Liver (tissue), 9 donors: ENCODE results near the gene RAPSN. TPM values are rescaled to one million over a fixed set of nuclear protein-coding genes. Genes with fewer than 3 reads are reported as not detected.

Experiments
- DNase-seq: peaks from one replicate; pipeline ENCODE4 v3.0.0-alpha.2; 2017; ENCODE audit warnings: low spot score
- H3K27ac ChIP-seq, 2 donors: one replicate each; pipeline ENCODE4 v1.7.0; 2013; ENCODE audit warnings: inconsistent platforms in 2 of 2, low read length in 2 of 2, control low read depth in 1 of 2, low read depth in 1 of 2, mild to moderate bottlenecking in 1 of 2
- H3K27me3 ChIP-seq, 4 donors: one replicate each; pipeline versions ENCODE4 v1.6.1 to v1.7.0; 2013; ENCODE audit warnings: low read length in 3 of 4, inconsistent platforms in 1 of 4, mild to moderate bottlenecking in 1 of 4, moderate library complexity in 1 of 4; ENCODE audit not compliant: control insufficient read depth in 4 of 4, insufficient read depth in 4 of 4
- H3K36me3 ChIP-seq, 4 donors: one replicate each; pipeline versions ENCODE4 v1.6.1 to v1.7.0; 2013; ENCODE audit warnings: low read length in 3 of 4, mild to moderate bottlenecking in 3 of 4, low read depth in 1 of 4, moderate library complexity in 1 of 4; ENCODE audit not compliant: control insufficient read depth in 4 of 4, insufficient read depth in 3 of 4
- H3K4me1 ChIP-seq, 4 donors: one replicate each; pipeline versions ENCODE4 v1.6.1 to v1.7.0; 2013; ENCODE audit warnings: low read length in 3 of 4, mild to moderate bottlenecking in 3 of 4, moderate library complexity in 1 of 4; ENCODE audit not compliant: control insufficient read depth in 4 of 4, insufficient read depth in 4 of 4
- H3K4me3 ChIP-seq, 3 donors: one replicate each; pipeline versions ENCODE4 v1.6.1 to v1.7.0; 2013; ENCODE audit warnings: low read length in 3 of 3, control low read depth in 1 of 3, low read depth in 1 of 3, mild to moderate bottlenecking in 1 of 3
- H3K9ac ChIP-seq, 2 donors: one replicate each; pipeline ENCODE4 v1.7.0; 2013; ENCODE audit warnings: low read length in 2 of 2, mild to moderate bottlenecking in 2 of 2, moderate library complexity in 2 of 2, control low read depth in 1 of 2, low read depth in 1 of 2
- H3K9me3 ChIP-seq, 4 donors: one replicate each; pipeline versions ENCODE4 v1.6.1 to v1.7.0; 2013; ENCODE audit warnings: low read length in 3 of 4; ENCODE audit not compliant: control insufficient read depth in 4 of 4
- EGR1 ChIP-seq, 2 donors: IDR thresholded peaks; 2 replicates each; pipeline ENCODE4 v1.6.1; 2016 to 2018; ENCODE audit warnings: antibody characterized with exemption in 2 of 2, low read depth in 2 of 2
- FOXA2 ChIP-seq: IDR thresholded peaks from 2 replicates; pipeline ENCODE4 v1.6.1; 2016; ENCODE audit warnings: antibody characterized with exemption
- GABPA ChIP-seq, 2 donors: IDR thresholded peaks in 1 of 2; conservative IDR thresholded peaks in 1 of 2; 2 replicates each; pipeline ENCODE4 v1.6.1; 2016; ENCODE audit warnings: antibody characterized with exemption in 2 of 2, mild to moderate bottlenecking in 1 of 2, moderate library complexity in 1 of 2
- HNF4A ChIP-seq, 2 donors: conservative IDR thresholded peaks; 2 replicates each; pipeline ENCODE4 v1.6.1; 2016; ENCODE audit warnings: antibody characterized with exemption in 2 of 2, mild to moderate bottlenecking in 2 of 2
- HNF4G ChIP-seq: IDR thresholded peaks from 2 replicates; pipeline ENCODE4 v1.6.1; 2016; ENCODE audit warnings: antibody characterized with exemption
- JUND ChIP-seq, 2 donors: IDR thresholded peaks; 2 replicates each; pipeline ENCODE4 v1.6.1; 2016; ENCODE audit warnings: antibody characterized with exemption in 2 of 2
- NR2F2 ChIP-seq: IDR thresholded peaks from 2 replicates; pipeline ENCODE4 v1.6.1; 2016; ENCODE audit warnings: antibody characterized with exemption
- RAD21 ChIP-seq, 2 donors: IDR thresholded peaks; 2 replicates each; pipeline ENCODE4 v1.6.1; 2016; ENCODE audit warnings: antibody characterized with exemption in 2 of 2, mild to moderate bottlenecking in 2 of 2
- RXRA ChIP-seq, 2 donors: IDR thresholded peaks; 2 replicates each; pipeline ENCODE4 v1.6.1; 2017 to 2018; ENCODE audit warnings: antibody characterized with exemption in 2 of 2, mild to moderate bottlenecking in 1 of 2
- TAF1 ChIP-seq: conservative IDR thresholded peaks from 2 replicates; pipeline ENCODE4 v1.6.1; 2016; ENCODE audit warnings: antibody characterized with exemption, mild to moderate bottlenecking
- YY1 ChIP-seq: IDR thresholded peaks from 2 replicates; pipeline ENCODE4 v1.6.1; 2016; ENCODE audit warnings: antibody characterized with exemption, mild to moderate bottlenecking
- WGBS: extraction: QIAGEN DNeasy Blood & Tissue Kit; methylation state at CpG from one replicate; pipeline ENCODE4 v1.1.7; 2013; 5-methylcytosine and 5-hydroxymethylcytosine counted together
- polyA plus RNA-seq, 2 donors: library from polyadenylated mRNA; stranded (reverse) in 1 of 2; unstranded in 1 of 2; fragments of 200-250 nt in 1 of 2; fragments of >200 nt in 1 of 2; fragmentation: Nextera tagmentation in 1 of 2; extraction: Ambion mirVana in 1 of 2; gene quantifications; one replicate each; pipeline versions ENCODE4 v1.2.1 to v1.2.3, GENCODE V29; 2013 to 2015
- total RNA-seq, 2 donors: library from RNA; depleted of rRNA; stranded (reverse); fragments of >200 nt; gene quantifications; one replicate each; pipeline ENCODE4 v1.2.3, GENCODE V29; 2014
- TF ChIP-seq, protein P1 (sequence below): IDR thresholded peaks from 2 replicates; pipeline ENCODE4 v1.6.1; 2016; ENCODE audit warnings: antibody characterized with exemption
- TF ChIP-seq, protein P2 (sequence below): IDR thresholded peaks from 2 replicates; pipeline ENCODE4 v1.6.1; 2016; ENCODE audit warnings: antibody characterized with exemption, mild to moderate bottlenecking
- TF ChIP-seq, protein P3 (sequence below): IDR thresholded peaks from 2 replicates; pipeline ENCODE4 v1.6.1; 2016; ENCODE audit warnings: antibody characterized with exemption
- TF ChIP-seq, protein P4 (sequence below): IDR thresholded peaks from 2 replicates; pipeline ENCODE4 v1.6.1; 2016; ENCODE audit warnings: antibody characterized with exemption
- donor health status: healthy.
- donor health status: healthy.
- donor health status: healthy.
- donor health status: healthy.
- donor health status: healthy.

The RAPSN gene
- total and polyA plus RNA-seq, 4 donors, result 0.12 to 0.59 (median 0.28) TPM; not detected in 1

DNA sequence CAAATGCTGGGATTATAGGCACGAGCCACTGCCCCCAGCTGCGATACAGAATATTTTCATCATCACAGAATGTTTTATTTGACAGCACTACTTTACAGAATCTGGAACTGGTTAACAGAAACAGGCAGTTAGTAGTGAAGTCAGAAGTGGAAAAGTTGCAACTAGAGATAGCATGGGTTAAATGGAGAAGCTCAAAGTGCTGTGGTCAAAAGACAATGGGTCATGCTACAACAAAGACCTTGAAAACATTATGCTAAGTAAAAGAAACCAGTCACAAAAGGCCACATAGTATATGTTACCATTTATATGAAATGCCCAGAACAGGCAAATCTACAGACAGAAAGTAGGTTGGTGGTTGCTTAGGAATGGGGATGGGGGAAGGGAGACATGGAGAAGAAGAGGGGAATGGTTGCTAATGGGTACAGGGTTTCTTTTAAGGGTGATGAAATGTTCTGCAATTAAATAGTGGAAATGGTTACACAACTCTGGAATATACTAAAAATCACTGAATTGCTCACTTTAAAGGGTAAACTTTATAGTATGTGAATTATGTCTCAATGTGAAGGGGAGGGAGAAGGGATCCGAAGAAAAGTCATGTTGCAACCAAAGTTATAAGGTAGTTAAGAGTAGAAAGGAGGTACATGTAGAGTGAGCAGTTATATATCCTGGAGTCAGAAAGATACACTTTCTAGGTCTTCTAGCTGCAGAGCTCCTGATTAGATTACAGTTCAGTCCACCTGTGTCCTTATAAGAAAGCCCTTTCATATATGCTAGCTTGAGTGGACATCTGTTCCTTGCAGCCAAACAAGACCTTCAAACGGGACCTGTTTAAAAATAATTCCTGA is 46.3 kb upstream of the RAPSN start:
- no peak overlapping the region for H3K9ac ChIP-seq
- H3K9me3 ChIP-seq, result no peaks in the 10 kb centered on the region
- H3K27me3 ChIP-seq, result no peaks in the 10 kb centered on the region
- H3K36me3 ChIP-seq, result peaks cover 0 to 6% (median 3%) of the 10 kb centered on the region in 4 donors
- 70% methylated on average over 4 of the region's 4 CpGs for WGBS
- H3K27ac ChIP-seq, result no peak overlapping the region
- H3K4me1 ChIP-seq, result peaks cover 10 to 50% (median 46%) of the 10 kb centered on the region in 4 donors
- no peak overlapping the region for H3K4me3 ChIP-seq
- no peak for DNase-seq
- TF ChIP-seq RXRA (IDR thresholded peaks at IDR 0.05) (no peak), EGR1 (IDR thresholded peaks at IDR 0.05; ENCODE audit: low read depth in 2 of 2) (no peak), YY1 (peak; percentile 25), FOXA2 (no peak), RAD21 (IDR thresholded peaks at IDR 0.05) (peak in 1 of 2 donors; percentile 18), HNF4A (conservative IDR thresholded peaks at IDR 0.05) (peak; percentile 22 to 35), TAF1 (no peak), JUND (IDR thresholded peaks at IDR 0.05) (no peak), GABPA (IDR thresholded peaks at IDR 0.05 in 1 of 2, conservative IDR thresholded peaks at IDR 0.05 in 1 of 2) (no peak)
- TF ChIP-seq, protein P1, sequence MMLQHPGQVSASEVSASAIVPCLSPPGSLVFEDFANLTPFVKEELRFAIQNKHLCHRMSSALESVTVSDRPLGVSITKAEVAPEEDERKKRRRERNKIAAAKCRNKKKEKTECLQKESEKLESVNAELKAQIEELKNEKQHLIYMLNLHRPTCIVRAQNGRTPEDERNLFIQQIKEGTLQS, result peak; percentile 52

DNA sequence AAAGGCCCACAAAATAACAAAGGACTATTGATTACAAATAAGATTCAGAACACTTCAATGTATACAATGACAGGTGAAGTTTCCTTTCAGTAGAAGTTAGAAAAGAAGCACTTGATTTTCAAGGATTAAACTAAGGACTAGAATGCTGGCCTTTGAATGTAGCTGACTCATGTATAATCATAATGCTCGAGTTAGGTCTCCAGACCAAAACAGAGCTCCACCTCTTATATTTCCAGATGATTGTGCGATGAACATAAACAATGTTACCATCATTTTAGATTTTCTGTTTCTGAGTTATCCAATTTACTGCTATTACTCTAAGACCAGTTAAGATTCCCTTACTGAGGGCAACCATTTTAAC is 40.4 kb upstream of the RAPSN start:
- Histone ChIP-seq H3K9me3 (no peaks in the 10 kb centered on the region), H3K4me3 (no peak overlapping the region), H3K4me1 (peaks cover 2 to 21% (median 12%) of the 10 kb centered on the region in 4 donors), H3K27me3 (no peaks in the 10 kb centered on the region), H3K9ac (no peak overlapping the region), H3K27ac (peak overlapping the region; percentile 71 to 82), H3K36me3 (peaks cover 2 to 21% (median 14%) of the 10 kb centered on the region in 4 donors)
- WGBS, result 80% methylated on average over 2 of the region's 2 CpGs
- no peak for DNase-seq
- no peak for TF ChIP-seq NR2F2
- no peak for TF ChIP-seq JUND (IDR thresholded peaks at IDR 0.05)
- TF ChIP-seq, protein P2, sequence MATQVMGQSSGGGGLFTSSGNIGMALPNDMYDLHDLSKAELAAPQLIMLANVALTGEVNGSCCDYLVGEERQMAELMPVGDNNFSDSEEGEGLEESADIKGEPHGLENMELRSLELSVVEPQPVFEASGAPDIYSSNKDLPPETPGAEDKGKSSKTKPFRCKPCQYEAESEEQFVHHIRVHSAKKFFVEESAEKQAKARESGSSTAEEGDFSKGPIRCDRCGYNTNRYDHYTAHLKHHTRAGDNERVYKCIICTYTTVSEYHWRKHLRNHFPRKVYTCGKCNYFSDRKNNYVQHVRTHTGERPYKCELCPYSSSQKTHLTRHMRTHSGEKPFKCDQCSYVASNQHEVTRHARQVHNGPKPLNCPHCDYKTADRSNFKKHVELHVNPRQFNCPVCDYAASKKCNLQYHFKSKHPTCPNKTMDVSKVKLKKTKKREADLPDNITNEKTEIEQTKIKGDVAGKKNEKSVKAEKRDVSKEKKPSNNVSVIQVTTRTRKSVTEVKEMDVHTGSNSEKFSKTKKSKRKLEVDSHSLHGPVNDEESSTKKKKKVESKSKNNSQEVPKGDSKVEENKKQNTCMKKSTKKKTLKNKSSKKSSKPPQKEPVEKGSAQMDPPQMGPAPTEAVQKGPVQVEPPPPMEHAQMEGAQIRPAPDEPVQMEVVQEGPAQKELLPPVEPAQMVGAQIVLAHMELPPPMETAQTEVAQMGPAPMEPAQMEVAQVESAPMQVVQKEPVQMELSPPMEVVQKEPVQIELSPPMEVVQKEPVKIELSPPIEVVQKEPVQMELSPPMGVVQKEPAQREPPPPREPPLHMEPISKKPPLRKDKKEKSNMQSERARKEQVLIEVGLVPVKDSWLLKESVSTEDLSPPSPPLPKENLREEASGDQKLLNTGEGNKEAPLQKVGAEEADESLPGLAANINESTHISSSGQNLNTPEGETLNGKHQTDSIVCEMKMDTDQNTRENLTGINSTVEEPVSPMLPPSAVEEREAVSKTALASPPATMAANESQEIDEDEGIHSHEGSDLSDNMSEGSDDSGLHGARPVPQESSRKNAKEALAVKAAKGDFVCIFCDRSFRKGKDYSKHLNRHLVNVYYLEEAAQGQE, result no peak
- no peak for TF ChIP-seq YY1
- no peak for TF ChIP-seq GABPA (IDR thresholded peaks at IDR 0.05 in 1 of 2, conservative IDR thresholded peaks at IDR 0.05 in 1 of 2)
- TF ChIP-seq, protein P1, result no peak
- TF ChIP-seq, protein P3, sequence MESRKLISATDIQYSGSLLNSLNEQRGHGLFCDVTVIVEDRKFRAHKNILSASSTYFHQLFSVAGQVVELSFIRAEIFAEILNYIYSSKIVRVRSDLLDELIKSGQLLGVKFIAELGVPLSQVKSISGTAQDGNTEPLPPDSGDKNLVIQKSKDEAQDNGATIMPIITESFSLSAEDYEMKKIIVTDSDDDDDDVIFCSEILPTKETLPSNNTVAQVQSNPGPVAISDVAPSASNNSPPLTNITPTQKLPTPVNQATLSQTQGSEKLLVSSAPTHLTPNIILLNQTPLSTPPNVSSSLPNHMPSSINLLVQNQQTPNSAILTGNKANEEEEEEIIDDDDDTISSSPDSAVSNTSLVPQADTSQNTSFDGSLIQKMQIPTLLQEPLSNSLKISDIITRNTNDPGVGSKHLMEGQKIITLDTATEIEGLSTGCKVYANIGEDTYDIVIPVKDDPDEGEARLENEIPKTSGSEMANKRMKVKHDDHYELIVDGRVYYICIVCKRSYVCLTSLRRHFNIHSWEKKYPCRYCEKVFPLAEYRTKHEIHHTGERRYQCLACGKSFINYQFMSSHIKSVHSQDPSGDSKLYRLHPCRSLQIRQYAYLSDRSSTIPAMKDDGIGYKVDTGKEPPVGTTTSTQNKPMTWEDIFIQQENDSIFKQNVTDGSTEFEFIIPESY, result no peak
- TF ChIP-seq, protein P4, sequence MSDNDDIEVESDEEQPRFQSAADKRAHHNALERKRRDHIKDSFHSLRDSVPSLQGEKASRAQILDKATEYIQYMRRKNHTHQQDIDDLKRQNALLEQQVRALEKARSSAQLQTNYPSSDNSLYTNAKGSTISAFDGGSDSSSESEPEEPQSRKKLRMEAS, result no peak
- no peak for TF ChIP-seq EGR1 (IDR thresholded peaks at IDR 0.05; ENCODE audit: low read depth in 2 of 2)
- TF ChIP-seq TAF1, result no peak
- no peak for TF ChIP-seq HNF4G
- no peak for TF ChIP-seq HNF4A (conservative IDR thresholded peaks at IDR 0.05)
- TF ChIP-seq FOXA2, result no peak
- no peak for TF ChIP-seq RAD21 (IDR thresholded peaks at IDR 0.05)
